Progenitor cell of endocrine pancreas (in vitro differentiated cells): Measurements from ENCODE around the gene MAP3K3. TPM values are rescaled to one million over a fixed set of nuclear protein-coding genes. Genes with fewer than 3 reads are reported as not detected.

ENCODE experiments used
- DNase-seq: peaks from one replicate; pipeline ENCODE4 v3.0.0; 2021; ENCODE audit warnings: low spot score; ENCODE audit not compliant: unreplicated experiment
- H3K27ac Mint-ChIP-seq: 2 replicates; pipeline ENCODE4 v1.8.0; 2021; ENCODE audit warnings: mild to moderate bottlenecking, moderate library complexity, mixed read lengths
- H3K27me3 Mint-ChIP-seq: 2 replicates; pipeline ENCODE4 v1.8.0; 2021; ENCODE audit warnings: mixed read lengths
- H3K36me3 Mint-ChIP-seq: 2 replicates; pipeline ENCODE4 v1.8.0; 2022; ENCODE audit warnings: mixed read lengths; ENCODE audit not compliant: insufficient read depth
- H3K4me1 Mint-ChIP-seq: 2 replicates; pipeline ENCODE4 v1.8.0; 2021; ENCODE audit warnings: low read depth, mixed read lengths
- H3K4me3 Mint-ChIP-seq: 2 replicates; pipeline ENCODE4 v1.8.0; 2021; ENCODE audit warnings: low read depth, mild to moderate bottlenecking, moderate library complexity, mixed read lengths
- H3K9me3 Mint-ChIP-seq: 2 replicates; pipeline ENCODE4 v1.8.0; 2021; ENCODE audit warnings: low read depth, mixed read lengths
- total RNA-seq: library from RNA; stranded (reverse); gene quantifications from 2 replicates; pipeline ENCODE4 v1.2.1, GENCODE V29; 2021
- TF ChIP-seq, protein P1 (sequence below): fragments of 200-600 bp; sonication (generic); IDR thresholded peaks from one replicate; pipeline ENCODE4 v1.5.0; 2021; ENCODE audit warnings: antibody characterized with exemption, mild to moderate bottlenecking; ENCODE audit not compliant: unreplicated experiment

The MAP3K3 gene
- total RNA-seq, 1 donor from 2014 or later, result 19.1 TPM

GRCh38 chr17:63596856-63597586 is 25.2 kb upstream of the MAP3K3 start:
- H3K27ac Mint-ChIP-seq, result no peak overlapping the region
- no peaks in the 10 kb centered on the region for H3K27me3 Mint-ChIP-seq
- H3K4me1 Mint-ChIP-seq, result peaks cover 13% of the 10 kb centered on the region
- H3K36me3 Mint-ChIP-seq, result no peaks in the 10 kb centered on the region
- H3K4me3 Mint-ChIP-seq, result no peak overlapping the region
- DNase-seq, result no peak
- no peaks in the 10 kb centered on the region for H3K9me3 Mint-ChIP-seq
- TF ChIP-seq, protein P1, sequence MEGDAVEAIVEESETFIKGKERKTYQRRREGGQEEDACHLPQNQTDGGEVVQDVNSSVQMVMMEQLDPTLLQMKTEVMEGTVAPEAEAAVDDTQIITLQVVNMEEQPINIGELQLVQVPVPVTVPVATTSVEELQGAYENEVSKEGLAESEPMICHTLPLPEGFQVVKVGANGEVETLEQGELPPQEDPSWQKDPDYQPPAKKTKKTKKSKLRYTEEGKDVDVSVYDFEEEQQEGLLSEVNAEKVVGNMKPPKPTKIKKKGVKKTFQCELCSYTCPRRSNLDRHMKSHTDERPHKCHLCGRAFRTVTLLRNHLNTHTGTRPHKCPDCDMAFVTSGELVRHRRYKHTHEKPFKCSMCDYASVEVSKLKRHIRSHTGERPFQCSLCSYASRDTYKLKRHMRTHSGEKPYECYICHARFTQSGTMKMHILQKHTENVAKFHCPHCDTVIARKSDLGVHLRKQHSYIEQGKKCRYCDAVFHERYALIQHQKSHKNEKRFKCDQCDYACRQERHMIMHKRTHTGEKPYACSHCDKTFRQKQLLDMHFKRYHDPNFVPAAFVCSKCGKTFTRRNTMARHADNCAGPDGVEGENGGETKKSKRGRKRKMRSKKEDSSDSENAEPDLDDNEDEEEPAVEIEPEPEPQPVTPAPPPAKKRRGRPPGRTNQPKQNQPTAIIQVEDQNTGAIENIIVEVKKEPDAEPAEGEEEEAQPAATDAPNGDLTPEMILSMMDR, result no peak

DNA sequence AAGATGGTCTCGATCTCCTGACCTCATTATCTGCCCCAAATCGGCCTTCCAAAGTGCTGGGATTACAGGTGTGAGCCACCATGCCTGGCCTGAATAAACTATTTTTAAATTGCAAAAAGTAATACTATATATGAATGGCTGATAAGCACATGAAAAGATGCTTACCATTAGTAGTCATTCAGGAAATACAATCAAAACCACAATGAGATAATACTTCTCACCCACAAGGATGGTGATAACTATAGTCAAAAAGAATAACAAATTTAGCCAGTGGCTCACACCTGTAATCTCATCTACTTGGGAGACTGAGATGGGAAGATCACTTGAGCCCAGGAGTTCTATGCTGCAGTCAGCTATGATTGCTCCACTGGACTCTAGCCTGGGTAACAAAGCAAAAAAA is 23.9 kb upstream of the MAP3K3 start:
- H3K27ac Mint-ChIP-seq, result no peak overlapping the region
- H3K4me3 Mint-ChIP-seq, result no peak overlapping the region
- no peaks in the 10 kb centered on the region for H3K9me3 Mint-ChIP-seq
- no peak for DNase-seq
- no peaks in the 10 kb centered on the region for H3K27me3 Mint-ChIP-seq
- peaks cover 13% of the 10 kb centered on the region for H3K4me1 Mint-ChIP-seq
- no peaks in the 10 kb centered on the region for H3K36me3 Mint-ChIP-seq
- TF ChIP-seq, protein P1, result no peak

GRCh38 chr17:63600569-63601438 is 21.4 kb upstream of the MAP3K3 start, which contains the start of gene TACO1:
TACO1 (plus strand) TSS chr17:63600895; CDS start chr17:63601084, 189 bp downstream.
- peak; percentile 65 for DNase-seq
- peak within 1 kb of the TSS; percentile 93 for H3K27ac Mint-ChIP-seq
- H3K9me3 Mint-ChIP-seq, result no peaks in the 10 kb centered on the region
- TF ChIP-seq, protein P1, result no peak
- H3K4me1 Mint-ChIP-seq, result peaks cover 13% of the 10 kb centered on the region
- peaks cover 3% of the 10 kb centered on the region for H3K36me3 Mint-ChIP-seq
- peak within 1 kb of the TSS; percentile 79 for H3K4me3 Mint-ChIP-seq
- H3K27me3 Mint-ChIP-seq, result no peaks in the 10 kb centered on the region

- Mint-ChIP-seq H3K36me3 (peaks cover 5% of the 10 kb centered on the region), H3K27ac (peak overlapping the region; percentile 85), H3K4me3 (peak overlapping the region; percentile 79), H3K4me1 (peaks cover 13% of the 10 kb centered on the region), H3K9me3 (no peaks in the 10 kb centered on the region), H3K27me3 (no peaks in the 10 kb centered on the region)
- TF ChIP-seq, protein P1, result no peak
- DNase-seq, result no peak
Measured at GRCh38 chr17:63601439-63602371, 20.5 kb upstream of the MAP3K3 start.
